Camera-type eye (tissue), 1 donor: ENCODE results near the gene SLC7A6OS. TPM values are rescaled to one million over a fixed set of nuclear protein-coding genes. Genes with fewer than 3 reads are reported as not detected.

Source experiments
- total RNA-seq: library from RNA; depleted of rRNA; stranded (reverse); fragments of >200 nt; gene quantifications from one replicate; pipeline ENCODE4 v1.2.3, GENCODE V29; 2014

The SLC7A6OS gene
- total RNA-seq, result 21.0 TPM

GRCh38 chr16:68310774-68311511, at the start of gene SLC7A6OS, which contains the start of gene PRMT7:
TSS of gene SLC7A6OS (minus strand) at chr16:68310946. CDS start at chr16:68310926, 20 bp downstream.
TSS of gene PRMT7 (plus strand) at chr16:68311019. CDS start at chr16:68315980, 4,961 bp downstream.

DNA sequence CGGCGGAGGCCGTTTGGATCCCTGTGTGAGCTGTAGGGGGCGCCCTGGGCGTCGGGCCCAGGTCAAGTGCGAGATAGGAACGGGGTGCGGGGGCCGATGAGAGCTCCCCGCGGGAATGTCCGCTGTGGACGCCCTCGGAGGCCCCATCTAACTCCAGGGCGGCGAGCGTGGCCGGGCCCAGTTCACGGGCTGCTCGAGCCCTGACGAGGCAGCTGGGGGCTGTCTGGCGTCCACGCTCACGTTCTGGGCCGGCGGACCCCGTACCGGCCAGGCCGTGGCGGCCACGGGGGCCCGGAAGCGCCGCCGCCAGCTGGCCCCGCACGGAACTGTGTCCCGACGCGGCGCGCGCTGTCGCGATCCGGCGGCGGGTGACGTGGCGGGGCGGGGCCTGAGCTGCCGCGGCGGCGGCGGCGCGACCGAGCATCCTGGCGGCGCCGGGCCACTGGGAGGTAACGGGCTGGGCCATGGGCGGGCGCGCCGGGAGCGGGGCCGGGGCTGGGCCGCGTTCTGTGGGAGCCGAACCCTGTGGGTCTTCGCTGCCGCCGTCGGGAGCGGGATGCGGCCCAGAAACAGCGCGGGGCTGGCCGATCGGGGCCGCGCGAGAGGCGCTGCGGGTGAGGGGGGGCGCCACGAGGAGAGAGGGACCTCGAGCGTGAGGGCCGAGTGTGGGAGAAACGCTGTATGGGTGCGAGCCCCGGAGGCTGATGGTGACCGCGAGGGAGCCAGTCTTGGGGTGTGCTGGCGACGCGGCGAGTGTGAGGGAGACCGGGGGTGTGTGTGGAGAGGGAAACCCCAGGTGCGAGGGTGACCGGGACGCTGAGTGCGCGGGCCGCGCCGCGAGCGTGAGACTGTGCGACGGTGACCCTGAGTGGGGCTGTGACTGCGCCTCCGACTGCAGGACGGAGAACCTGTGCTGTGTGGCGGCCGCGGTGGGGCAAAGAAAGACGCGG, 46.3 kb downstream of the SLC7A6OS start, which contains the start of gene SLC7A6:
Gene SLC7A6 (plus strand): TSS at position 399 of the 950 bp plus-strand sequence. CDS start 10,201 bp downstream, outside the sequence.

Other genes with a start within 250 kb of the SLC7A6OS start
- gene NFATC3, start 225.6 kb downstream of the SLC7A6OS start, total RNA-seq, result 44.5 TPM
- 4.6 TPM for gene ESRP2, start 74.8 kb downstream of the SLC7A6OS start, total RNA-seq
- 18.0 TPM for gene PLA2G15, start 65.6 kb downstream of the SLC7A6OS start, total RNA-seq
- gene SLC7A6, start 46.4 kb downstream of the SLC7A6OS start, total RNA-seq, result 36.8 TPM
- gene PRMT7, start 73 bp upstream of the SLC7A6OS start, total RNA-seq, result 91.5 TPM
- 34.7 TPM for gene SMPD3, start 137.6 kb upstream of the SLC7A6OS start, total RNA-seq
- gene ZFP90, start 228.3 kb upstream of the SLC7A6OS start, total RNA-seq, result 94.9 TPM